NCI-H128 (cell line): ENCODE data around the gene WWP2.
"Not testable (repeated sequence)": the region's sequence is repeated elsewhere in the genome, so short reads cannot be mapped to it uniquely, and the experiment has no call there.

Experiments used
- DNase-seq: peaks from one replicate; lab custom pipeline; 2025; ENCODE audit not compliant: unreplicated experiment; lab: John Stamatoyannopoulos, UW

WWP2 gene

GRCh38 chr16:69941251-69942098 lies 179.3 kb downstream of the WWP2 start:
- DNase-seq: no peak

GRCh38 chr16:69942099-69942491 lies 180.0 kb downstream of the WWP2 start:
- DNase-seq: no peak

- DNase-seq: no peak
Measured at GRCh38 chr16:69942627-69943170, 180.6 kb downstream of the WWP2 start.

GRCh38 chr16:69943241-69944036 lies 181.3 kb downstream of the WWP2 start:
- DNase-seq: not testable (repeated sequence)

GRCh38 chr16:69950411-69950810 lies 188.3 kb downstream of the WWP2 start:
- DNase-seq: not testable (repeated sequence)

GRCh38 chr16:69951017-69951671 lies 189.0 kb downstream of the WWP2 start, which contains the start of gene CLEC18A:
Gene CLEC18A, plus strand, starts transcription at chr16:69951334. Its CDS starts 33 bp downstream, at chr16:69951367.
- not testable (repeated sequence) for DNase-seq

- DNase-seq: not testable (repeated sequence)
Measured at GRCh38 chr16:69951672-69952031, 189.5 kb downstream of the WWP2 start.

GRCh38 chr16:69952116-69952515 lies 190.0 kb downstream of the WWP2 start:
- DNase-seq: not testable (repeated sequence)

GRCh38 chr16:69952572-69953355 lies 190.6 kb downstream of the WWP2 start:
- DNase-seq: not testable (repeated sequence)

GRCh38 chr16:69954241-69954640 lies 192.1 kb downstream of the WWP2 start:
- not testable (repeated sequence) for DNase-seq

GRCh38 chr16:69963312-69963711 lies 201.2 kb downstream of the WWP2 start:
- DNase-seq: not testable (repeated sequence)

GRCh38 chr16:69964960-69965660 lies 203.0 kb downstream of the WWP2 start:
- not testable (repeated sequence) for DNase-seq

GRCh38 chr16:69965661-69966054 lies 203.5 kb downstream of the WWP2 start:
- DNase-seq: not testable (repeated sequence)

GRCh38 chr16:69967688-69968087 lies 205.6 kb downstream of the WWP2 start:
- DNase-seq: not testable (repeated sequence)

GRCh38 chr16:69968125-69968524 lies 206.0 kb downstream of the WWP2 start:
- not testable (repeated sequence) for DNase-seq

GRCh38 chr16:69969657-69970056 lies 207.5 kb downstream of the WWP2 start:
- DNase-seq: not testable (repeated sequence)

- not testable (repeated sequence) for DNase-seq
Measured at GRCh38 chr16:69972120-69972519, 210.0 kb downstream of the WWP2 start.

- DNase-seq: not testable (repeated sequence)
Measured at GRCh38 chr16:69972935-69973334, 210.8 kb downstream of the WWP2 start.

- DNase-seq: not testable (repeated sequence)
Measured at GRCh38 chr16:69985196-69985595, 223.1 kb downstream of the WWP2 start.
